Measurements from ENCODE around the gene COL24A1. TPM values are rescaled to one million over a fixed set of nuclear protein-coding genes. Genes with fewer than 3 reads are reported as not detected.

Gene COL24A1
- total and polyA plus RNA-seq, 2 donors from 2014 or later: 0.47 to 0.54 TPM

DNA sequence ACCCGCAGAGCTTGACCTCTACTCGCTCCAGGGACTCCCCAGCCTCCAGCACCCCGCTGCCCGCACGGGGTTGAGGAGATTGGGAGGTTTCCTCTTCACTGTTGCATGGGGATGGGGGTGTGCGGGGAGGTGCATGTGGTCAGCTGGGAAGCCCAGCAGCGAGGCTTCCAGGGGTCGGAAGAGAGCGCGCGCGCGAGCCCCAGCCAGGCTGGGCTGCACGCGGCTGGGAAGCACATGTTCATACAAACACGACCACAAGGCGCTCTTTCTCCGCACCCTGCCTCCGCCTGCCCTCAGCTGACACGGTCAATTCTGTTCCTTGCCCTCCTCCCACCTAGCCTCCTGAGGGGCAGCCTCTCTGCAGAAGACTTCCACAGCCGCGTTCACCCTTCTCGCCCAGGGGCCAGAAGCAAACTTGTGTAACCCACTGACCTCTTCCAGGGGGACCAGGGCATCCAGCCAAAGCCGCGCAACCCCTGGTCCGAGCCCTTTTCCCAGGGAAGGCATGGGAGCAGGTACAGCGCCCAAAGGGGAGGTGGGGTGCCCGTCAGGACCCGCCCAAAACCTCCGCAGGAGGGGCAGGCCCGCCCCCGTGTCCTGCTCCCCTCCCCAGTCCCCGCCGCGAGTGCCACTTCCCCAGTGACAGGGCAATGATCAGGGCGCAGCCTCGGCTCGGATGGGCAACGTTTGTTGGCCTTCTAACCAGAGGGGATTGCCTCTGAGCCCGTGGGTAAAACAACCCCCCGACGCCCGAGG is 1.3 kb downstream of the COL24A1 start:
- H3K4me1 ChIP-seq (ENCODE audit: control insufficient read depth in 2 of 3, insufficient read depth in 2 of 3, low read depth in 1 of 3, low read length in 3 of 3): peaks cover 0 to 11% (median 0%) of the 10 kb centered on the region in 3 donors
- H3K36me3 ChIP-seq (ENCODE audit: control insufficient read depth in 2 of 3, insufficient read depth in 3 of 3, low read length in 3 of 3): no peaks in the 10 kb centered on the region
- peak; percentile 42 to 74 (median 58) for DNase-seq
- H3K27me3 ChIP-seq (ENCODE audit: control insufficient read depth, insufficient read depth, low read length): no peaks in the 10 kb centered on the region
- no peak overlapping the region for H3K27ac ChIP-seq (ENCODE audit: low read depth in 2 of 2, low read length in 2 of 2)
- TF ChIP-seq, protein P1, sequence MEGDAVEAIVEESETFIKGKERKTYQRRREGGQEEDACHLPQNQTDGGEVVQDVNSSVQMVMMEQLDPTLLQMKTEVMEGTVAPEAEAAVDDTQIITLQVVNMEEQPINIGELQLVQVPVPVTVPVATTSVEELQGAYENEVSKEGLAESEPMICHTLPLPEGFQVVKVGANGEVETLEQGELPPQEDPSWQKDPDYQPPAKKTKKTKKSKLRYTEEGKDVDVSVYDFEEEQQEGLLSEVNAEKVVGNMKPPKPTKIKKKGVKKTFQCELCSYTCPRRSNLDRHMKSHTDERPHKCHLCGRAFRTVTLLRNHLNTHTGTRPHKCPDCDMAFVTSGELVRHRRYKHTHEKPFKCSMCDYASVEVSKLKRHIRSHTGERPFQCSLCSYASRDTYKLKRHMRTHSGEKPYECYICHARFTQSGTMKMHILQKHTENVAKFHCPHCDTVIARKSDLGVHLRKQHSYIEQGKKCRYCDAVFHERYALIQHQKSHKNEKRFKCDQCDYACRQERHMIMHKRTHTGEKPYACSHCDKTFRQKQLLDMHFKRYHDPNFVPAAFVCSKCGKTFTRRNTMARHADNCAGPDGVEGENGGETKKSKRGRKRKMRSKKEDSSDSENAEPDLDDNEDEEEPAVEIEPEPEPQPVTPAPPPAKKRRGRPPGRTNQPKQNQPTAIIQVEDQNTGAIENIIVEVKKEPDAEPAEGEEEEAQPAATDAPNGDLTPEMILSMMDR (IDR thresholded peaks at IDR 0.05; ENCODE audit: borderline replicate concordance, extremely low read depth, insufficient read depth): no peak
- peak overlapping the region in 1 of 3 donors; percentile 54 for H3K4me3 ChIP-seq (ENCODE audit: low read length in 3 of 3)
- no peak overlapping the region for H3K9ac ChIP-seq (ENCODE audit: low read length in 3 of 3)
- intact Hi-C loops (cut with DNase I): no loop called here
- FAIRE-seq: no peak
- H3K9me3 ChIP-seq (ENCODE audit: control insufficient read depth in 2 of 3, insufficient read depth in 1 of 3, low read length in 3 of 3): no peaks in the 10 kb centered on the region

DNA sequence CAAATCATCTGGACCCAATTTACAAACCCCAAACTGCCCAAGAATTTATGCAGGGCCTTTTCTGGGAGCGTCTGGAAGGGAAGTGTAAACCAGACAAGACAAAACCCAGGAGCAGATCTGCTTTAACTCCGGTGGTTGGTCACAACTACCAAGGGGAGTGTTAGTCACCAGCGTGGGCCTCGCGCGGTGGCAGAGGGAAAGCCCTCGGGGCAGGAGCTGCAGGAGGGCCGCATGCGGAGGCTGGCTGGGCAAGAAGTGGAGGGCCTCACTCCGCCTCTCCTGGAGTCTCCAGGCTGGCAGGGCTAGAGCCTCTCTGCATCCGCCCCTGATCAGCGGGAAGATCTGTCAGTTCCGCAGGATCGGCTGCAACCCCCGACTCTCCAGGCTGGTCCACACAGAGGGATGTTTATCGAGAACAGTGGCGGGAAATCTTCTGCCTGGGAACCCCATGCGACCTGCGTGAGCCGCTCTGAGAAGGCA is 2.0 kb downstream of the COL24A1 start:
- H3K27ac ChIP-seq (ENCODE audit: low read depth in 2 of 2, low read length in 2 of 2): no peak overlapping the region
- H3K9me3 ChIP-seq (ENCODE audit: control insufficient read depth in 2 of 3, insufficient read depth in 1 of 3, low read length in 3 of 3): no peaks in the 10 kb centered on the region
- no peak overlapping the region for H3K9ac ChIP-seq (ENCODE audit: low read length in 3 of 3)
- peak in 3 of 5 donors; percentile 27 to 70 (median 46) for DNase-seq
- H3K27me3 ChIP-seq (ENCODE audit: control insufficient read depth, insufficient read depth, low read length): no peaks in the 10 kb centered on the region
- FAIRE-seq: no peak
- H3K4me1 ChIP-seq (ENCODE audit: control insufficient read depth in 2 of 3, insufficient read depth in 2 of 3, low read depth in 1 of 3, low read length in 3 of 3): peaks cover 0 to 11% (median 0%) of the 10 kb centered on the region in 3 donors
- H3K4me3 ChIP-seq (ENCODE audit: low read length in 3 of 3): no peak overlapping the region
- TF ChIP-seq, protein P1 (IDR thresholded peaks at IDR 0.05; ENCODE audit: borderline replicate concordance, extremely low read depth, insufficient read depth): no peak
- no peaks in the 10 kb centered on the region for H3K36me3 ChIP-seq (ENCODE audit: control insufficient read depth in 2 of 3, insufficient read depth in 3 of 3, low read length in 3 of 3)
- intact Hi-C loops (cut with DNase I): no loop called here

DNA sequence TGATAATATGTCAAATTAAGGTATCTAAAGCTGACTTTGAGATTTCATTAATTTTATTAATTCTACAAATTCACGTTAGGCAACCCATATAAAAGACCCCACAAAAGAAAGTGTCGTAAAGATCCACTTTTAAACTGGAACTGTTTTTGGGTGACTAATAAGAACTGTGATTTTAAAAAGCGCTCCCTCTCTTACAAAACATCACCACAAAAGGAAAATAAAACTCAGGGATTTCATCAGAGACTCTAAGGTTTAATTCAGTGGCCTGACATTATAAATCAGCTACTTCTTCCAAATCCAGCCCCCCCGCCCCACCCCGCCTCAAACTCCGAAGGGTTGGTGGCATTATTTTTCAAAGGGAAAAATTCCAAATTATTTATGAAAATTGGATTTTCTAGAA is 2.7 kb downstream of the COL24A1 start:
- Histone ChIP-seq H3K36me3 (ENCODE audit: control insufficient read depth in 2 of 3, insufficient read depth in 3 of 3, low read length in 3 of 3) (no peaks in the 10 kb centered on the region), H3K4me3 (ENCODE audit: low read length in 3 of 3) (no peak overlapping the region), H3K27me3 (ENCODE audit: control insufficient read depth, insufficient read depth, low read length) (no peaks in the 10 kb centered on the region), H3K27ac (ENCODE audit: low read depth in 2 of 2, low read length in 2 of 2) (no peak overlapping the region), H3K9ac (ENCODE audit: low read length in 3 of 3) (no peak overlapping the region), H3K9me3 (ENCODE audit: control insufficient read depth in 2 of 3, insufficient read depth in 1 of 3, low read length in 3 of 3) (no peaks in the 10 kb centered on the region), H3K4me1 (ENCODE audit: control insufficient read depth in 2 of 3, insufficient read depth in 2 of 3, low read depth in 1 of 3, low read length in 3 of 3) (peaks cover 0 to 11% (median 0%) of the 10 kb centered on the region in 3 donors)
- TF ChIP-seq, protein P1 (IDR thresholded peaks at IDR 0.05; ENCODE audit: borderline replicate concordance, extremely low read depth, insufficient read depth): no peak
- no peak for DNase-seq
- no peak for FAIRE-seq
- intact Hi-C loops (cut with DNase I): no loop called here
